Measurements from ENCODE around the gene POLR2H. TPM values are rescaled to one million over a fixed set of nuclear protein-coding genes. Genes with fewer than 3 reads are reported as not detected.

POLR2H gene
- total RNA-seq, 1 experiment from 2014 or later = 156 TPM

- CTCF ChIA-PET = interaction anchor here (1.2 kb wide), 1 partner anchor 159 kb away, joined by 3 read pairs; no protein-coding TSS in a partner anchor
- in situ Hi-C loops (cut with HindIII; ENCODE audit: low pct_unique_long_range_greater_than_20kb, low sequenced_read_pairs) (no loop called here), intact Hi-C loops (cut with micrococcal nuclease; ENCODE audit: unreplicated experiment) (no loop called here)
- POLR2A ChIA-PET = interaction anchor here (0.6 kb wide), 1 partner anchor 36 kb away, joined by 3 read pairs; no protein-coding TSS in a partner anchor
- H3K36me3 ChIP-seq (ENCODE audit: control insufficient read depth, insufficient read depth, low read length) = no peaks in the 10 kb centered on the region; the same call in 1 of the 2 replicates
- no peak for TF ChIP-seq POLR2AphosphoS5 (IDR thresholded peaks at IDR 0.05; ENCODE audit: low read depth, low read length)
- DNase-seq (ENCODE audit: low read depth, low spot score) = no peak
- no TSS peak for BruUV-seq (replicated peaks)
- no peaks in the 10 kb centered on the region for H3K9me3 ChIP-seq (ENCODE audit: control insufficient read depth, insufficient read depth, low read depth, low read length)
- no peaks in the 10 kb centered on the region for H3K4me1 ChIP-seq (ENCODE audit: control insufficient read depth, insufficient read depth, low read length)
- no peak overlapping the region for H3K4me3 ChIP-seq (ENCODE audit: low read depth in 2 of 2, low read length in 2 of 2)
- peak; percentile 53 for ATAC-seq
- H3K27me3 ChIP-seq (ENCODE audit: control insufficient read depth, insufficient read depth, low read length) = no peaks in the 10 kb centered on the region
- no peak overlapping the region for H3K27ac ChIP-seq (ENCODE audit: low read length)
These were observed 6.8 kb upstream of the POLR2H start for GRCh38 chr3:184354754-184355153.

DNA sequence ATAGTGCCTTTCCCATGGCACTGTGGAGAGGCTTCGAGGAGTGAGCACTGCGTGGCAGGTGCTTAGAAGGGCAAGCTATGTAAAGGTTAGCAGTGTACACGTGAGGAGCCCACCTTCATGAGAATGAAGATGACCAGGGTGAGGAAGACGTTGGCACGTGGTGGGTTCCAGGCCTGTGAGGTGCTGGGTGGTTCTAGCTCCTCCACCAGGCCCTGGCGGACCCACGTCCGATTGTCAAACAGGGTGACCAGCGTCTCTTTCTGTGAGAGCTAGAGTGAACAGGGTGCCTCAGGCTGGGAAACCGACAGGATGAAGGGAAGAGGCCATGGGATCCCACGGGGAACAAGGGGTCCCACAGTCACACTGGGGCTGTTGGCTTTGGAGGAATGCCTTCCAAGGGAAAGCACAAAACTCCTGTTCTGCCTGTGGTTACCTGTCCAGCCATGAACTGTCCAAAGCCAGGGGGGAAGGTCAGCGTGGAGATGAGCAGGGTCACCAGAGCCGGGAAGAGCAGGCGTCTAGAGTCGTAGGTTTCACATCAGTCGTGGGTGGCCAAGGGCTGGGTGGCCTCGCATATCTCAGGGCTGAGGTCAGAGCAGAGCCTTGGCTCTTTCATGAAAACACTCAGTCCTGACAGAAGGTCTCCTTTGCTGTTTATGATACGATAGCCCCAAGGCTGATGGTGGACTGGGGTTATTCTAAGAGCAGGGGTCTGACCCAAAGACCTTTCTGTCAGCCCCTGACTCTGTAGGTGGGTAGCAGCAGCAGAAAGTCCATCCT, 6.1 kb upstream of the POLR2H start:
- in situ Hi-C loops (cut with HindIII; ENCODE audit: low pct_unique_long_range_greater_than_20kb, low sequenced_read_pairs) = no loop called here

More for the DNA sequence above, 6.1 kb upstream of the POLR2H start:
- ATAC-seq (no peak), DNase-seq (ENCODE audit: low read depth, low spot score) (no peak)
- intact Hi-C loops (cut with micrococcal nuclease; ENCODE audit: unreplicated experiment) = no loop called here
- H3K4me1 ChIP-seq (ENCODE audit: control insufficient read depth, insufficient read depth, low read length) = peaks cover 2% of the 10 kb centered on the region
- H3K36me3 ChIP-seq (ENCODE audit: control insufficient read depth, insufficient read depth, low read length) = no peaks in the 10 kb centered on the region; the same call in 1 of the 2 replicates
- no peak overlapping the region for H3K4me3 ChIP-seq (ENCODE audit: low read depth in 2 of 2, low read length in 2 of 2)
- no peaks in the 10 kb centered on the region for H3K9me3 ChIP-seq (ENCODE audit: control insufficient read depth, insufficient read depth, low read depth, low read length)
- no peaks in the 10 kb centered on the region for H3K27me3 ChIP-seq (ENCODE audit: control insufficient read depth, insufficient read depth, low read length)
- no peak for TF ChIP-seq POLR2AphosphoS5 (IDR thresholded peaks at IDR 0.05; ENCODE audit: low read depth, low read length)
- TF ChIP-seq CTCF (IDR thresholded peaks at IDR 0.05) = no peak
- no peak for TF ChIP-seq SIN3A (IDR thresholded peaks at IDR 0.05; ENCODE audit: borderline replicate concordance, insufficient read depth, low read depth, low read length)
- TF ChIP-seq, protein P1, sequence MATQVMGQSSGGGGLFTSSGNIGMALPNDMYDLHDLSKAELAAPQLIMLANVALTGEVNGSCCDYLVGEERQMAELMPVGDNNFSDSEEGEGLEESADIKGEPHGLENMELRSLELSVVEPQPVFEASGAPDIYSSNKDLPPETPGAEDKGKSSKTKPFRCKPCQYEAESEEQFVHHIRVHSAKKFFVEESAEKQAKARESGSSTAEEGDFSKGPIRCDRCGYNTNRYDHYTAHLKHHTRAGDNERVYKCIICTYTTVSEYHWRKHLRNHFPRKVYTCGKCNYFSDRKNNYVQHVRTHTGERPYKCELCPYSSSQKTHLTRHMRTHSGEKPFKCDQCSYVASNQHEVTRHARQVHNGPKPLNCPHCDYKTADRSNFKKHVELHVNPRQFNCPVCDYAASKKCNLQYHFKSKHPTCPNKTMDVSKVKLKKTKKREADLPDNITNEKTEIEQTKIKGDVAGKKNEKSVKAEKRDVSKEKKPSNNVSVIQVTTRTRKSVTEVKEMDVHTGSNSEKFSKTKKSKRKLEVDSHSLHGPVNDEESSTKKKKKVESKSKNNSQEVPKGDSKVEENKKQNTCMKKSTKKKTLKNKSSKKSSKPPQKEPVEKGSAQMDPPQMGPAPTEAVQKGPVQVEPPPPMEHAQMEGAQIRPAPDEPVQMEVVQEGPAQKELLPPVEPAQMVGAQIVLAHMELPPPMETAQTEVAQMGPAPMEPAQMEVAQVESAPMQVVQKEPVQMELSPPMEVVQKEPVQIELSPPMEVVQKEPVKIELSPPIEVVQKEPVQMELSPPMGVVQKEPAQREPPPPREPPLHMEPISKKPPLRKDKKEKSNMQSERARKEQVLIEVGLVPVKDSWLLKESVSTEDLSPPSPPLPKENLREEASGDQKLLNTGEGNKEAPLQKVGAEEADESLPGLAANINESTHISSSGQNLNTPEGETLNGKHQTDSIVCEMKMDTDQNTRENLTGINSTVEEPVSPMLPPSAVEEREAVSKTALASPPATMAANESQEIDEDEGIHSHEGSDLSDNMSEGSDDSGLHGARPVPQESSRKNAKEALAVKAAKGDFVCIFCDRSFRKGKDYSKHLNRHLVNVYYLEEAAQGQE (IDR thresholded peaks at IDR 0.05; ENCODE audit: insufficient read depth in 1 of 2, low read depth in 2 of 2, low read length in 1 of 2) = no peak
- no peak for TF ChIP-seq TCF7L2 (IDR thresholded peaks at IDR 0.05; ENCODE audit: low read depth, low read length)
- no TSS peak for BruUV-seq (replicated peaks)
- ChIA-PET POLR2A (interaction anchor here (0.6 kb wide), 1 partner anchor 36 kb away, joined by 3 read pairs; no protein-coding TSS in a partner anchor), CTCF (interaction anchor here (1.2 kb wide), 1 partner anchor 158 kb away, joined by 3 read pairs; no protein-coding TSS in a partner anchor)
- no peak overlapping the region for H3K27ac ChIP-seq (ENCODE audit: low read length)

Measured in Panc1 (cell line).